ENCODE data around the gene LSM5.

Gene LSM5

GRCh38 chr7:32490127-32490796 is at the start of gene LSM5:
Gene LSM5 (minus strand): TSS chr7:32490380. CDS start chr7:32490365, 15 bp downstream.
- DNase-seq (ENCODE audit: low spot score), result peak; percentile 90

GRCh38 chr7:32539366-32539765 is 49.2 kb upstream of the LSM5 start:
- no peak for DNase-seq (ENCODE audit: low spot score)

GRCh38 chr7:32537760-32538159 is 47.6 kb upstream of the LSM5 start:
- DNase-seq (ENCODE audit: low spot score), result no peak

GRCh38 chr7:32536585-32536984 is 46.4 kb upstream of the LSM5 start:
- DNase-seq (ENCODE audit: low spot score), result peak; percentile 23

- no peak for DNase-seq (ENCODE audit: low spot score)
Measured at GRCh38 chr7:32536016-32536415, 45.8 kb upstream of the LSM5 start.

- no peak for DNase-seq (ENCODE audit: low spot score)
Measured at GRCh38 chr7:32535162-32535702, 45.1 kb upstream of the LSM5 start.

- peak; percentile 25 for DNase-seq (ENCODE audit: low spot score)
Measured at GRCh38 chr7:32533276-32534029, 43.3 kb upstream of the LSM5 start.

GRCh38 chr7:32532716-32533115 is 42.5 kb upstream of the LSM5 start:
- no peak for DNase-seq (ENCODE audit: low spot score)

GRCh38 chr7:32532086-32532485 is 41.9 kb upstream of the LSM5 start:
- no peak for DNase-seq (ENCODE audit: low spot score)

GRCh38 chr7:32531402-32531801 is 41.2 kb upstream of the LSM5 start:
- no peak for DNase-seq (ENCODE audit: low spot score)

GRCh38 chr7:32525839-32526238 is 35.7 kb upstream of the LSM5 start:
- no peak for DNase-seq (ENCODE audit: low spot score)

- no peak for DNase-seq (ENCODE audit: low spot score)
Measured at GRCh38 chr7:32524631-32525030, 34.5 kb upstream of the LSM5 start.

- DNase-seq (ENCODE audit: low spot score), result no peak
Measured at GRCh38 chr7:32522746-32523530, 32.8 kb upstream of the LSM5 start.

- no peak for DNase-seq (ENCODE audit: low spot score)
Measured at GRCh38 chr7:32519763-32520162, 29.6 kb upstream of the LSM5 start.

GRCh38 chr7:32518534-32519140 is 28.5 kb upstream of the LSM5 start:
- no peak for DNase-seq (ENCODE audit: low spot score)

- DNase-seq (ENCODE audit: low spot score), result no peak
Measured at GRCh38 chr7:32516551-32517100, 26.4 kb upstream of the LSM5 start.

- no peak for DNase-seq (ENCODE audit: low spot score)
Measured at GRCh38 chr7:32515890-32516550, 25.8 kb upstream of the LSM5 start.

GRCh38 chr7:32513210-32513609 is 23.0 kb upstream of the LSM5 start:
- DNase-seq (ENCODE audit: low spot score), result no peak

- DNase-seq (ENCODE audit: low spot score), result no peak
Measured at GRCh38 chr7:32511791-32512190, 21.6 kb upstream of the LSM5 start.

GRCh38 chr7:32507414-32507813 is 17.2 kb upstream of the LSM5 start:
- DNase-seq (ENCODE audit: low spot score), result peak; percentile 19
